Eye (tissue), 1 donor: ENCODE measurements around the gene ZNF410.
"Not testable (repeated sequence)": the region's sequence is repeated elsewhere in the genome, so short reads cannot be mapped to it uniquely, and the experiment has no call there.

ENCODE experiments used
- DNase-seq: peaks from one replicate; pipeline ENCODE4 v3.0.0-alpha.2; 2015

Gene ZNF410

DNA sequence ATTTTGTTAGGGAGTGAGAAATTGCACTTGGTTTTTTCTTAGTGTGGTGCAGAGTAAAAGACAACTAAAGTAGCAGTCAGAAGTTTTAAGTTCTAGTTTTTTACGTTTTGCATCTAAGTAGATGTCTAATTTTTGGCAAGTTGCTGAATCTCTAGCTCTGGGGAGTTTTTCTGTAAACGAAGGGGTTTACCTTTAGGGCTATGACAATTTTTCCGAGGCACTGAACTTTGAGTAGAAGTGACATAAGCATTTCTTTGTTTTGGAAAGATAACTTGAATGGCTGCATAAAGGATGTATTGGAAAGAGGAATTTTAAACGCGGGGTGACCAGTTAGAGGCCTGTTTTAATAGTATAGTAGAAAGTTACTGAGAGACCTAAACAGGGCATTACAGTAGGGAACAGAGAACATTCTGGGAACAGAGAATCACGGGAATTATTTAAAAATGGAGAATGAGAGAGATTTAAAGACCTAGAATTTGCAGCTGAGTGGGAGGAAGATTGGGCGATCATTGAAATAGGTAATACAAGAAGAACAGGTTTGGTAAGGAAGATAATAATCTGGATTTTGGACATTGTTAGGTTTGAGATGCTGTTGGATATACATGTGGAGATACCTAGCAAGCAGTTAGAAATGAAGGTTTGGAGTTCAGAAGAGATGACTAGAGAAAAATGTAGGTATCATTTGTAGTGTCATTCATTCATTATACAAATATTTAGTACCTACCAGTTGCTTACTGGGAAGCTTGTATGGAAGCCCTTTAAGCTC lies 1.2 kb downstream of the ZNF410 start:
- peak; percentile 1 for DNase-seq

DNA sequence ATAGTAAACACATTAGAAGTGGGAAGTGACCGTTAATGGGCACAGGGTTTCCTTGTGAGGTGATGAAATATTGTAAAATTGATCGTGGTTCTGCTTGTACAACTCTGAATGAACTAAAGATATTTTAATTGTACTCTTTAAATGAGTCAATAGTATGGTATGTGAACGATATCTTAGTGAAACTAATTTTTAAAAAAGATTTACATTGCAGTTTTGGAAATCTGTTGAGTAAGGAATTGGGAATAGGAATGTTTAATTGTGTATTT lies 1.7 kb downstream of the ZNF410 start:
- no peak for DNase-seq

DNA sequence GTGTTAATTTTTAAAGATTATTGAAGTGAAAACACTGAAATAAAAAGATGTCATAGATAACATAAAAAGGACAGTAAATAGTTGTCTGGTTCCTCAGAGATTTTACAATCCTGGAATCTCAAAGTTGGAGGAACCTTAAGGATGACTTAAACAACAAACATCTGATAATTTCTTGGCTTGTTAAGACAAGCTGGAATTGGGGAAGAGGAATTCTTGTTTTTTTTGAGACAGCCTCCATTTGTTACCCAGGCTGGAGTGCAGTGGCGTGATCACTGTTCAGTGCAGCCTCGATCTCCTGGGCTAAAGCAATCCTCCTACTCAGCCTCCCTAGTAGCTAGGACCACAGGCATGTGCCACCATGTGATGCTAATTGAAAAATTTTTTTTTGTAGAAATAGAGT lies 2.3 kb downstream of the ZNF410 start:
- DNase-seq: no peak

DNA sequence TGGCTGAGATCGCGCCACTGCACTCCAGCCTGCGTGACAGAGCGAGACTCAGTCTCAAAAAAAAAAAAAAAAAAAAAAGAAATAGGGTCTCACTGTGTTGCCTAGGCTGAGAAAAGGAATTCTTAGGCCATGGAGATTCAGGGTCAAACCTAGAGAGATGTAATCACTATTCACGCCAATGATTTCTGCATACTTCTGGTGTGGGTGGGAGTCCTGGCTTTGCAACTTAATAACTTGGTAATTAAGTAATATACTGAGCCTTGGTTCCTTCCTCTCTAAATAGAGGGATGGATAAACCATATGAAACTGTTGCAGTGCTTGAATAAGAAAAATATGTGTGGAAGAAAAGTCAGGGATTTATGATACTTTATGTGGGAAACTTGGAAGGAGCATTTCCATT lies 2.7 kb downstream of the ZNF410 start:
- DNase-seq: no peak

DNA sequence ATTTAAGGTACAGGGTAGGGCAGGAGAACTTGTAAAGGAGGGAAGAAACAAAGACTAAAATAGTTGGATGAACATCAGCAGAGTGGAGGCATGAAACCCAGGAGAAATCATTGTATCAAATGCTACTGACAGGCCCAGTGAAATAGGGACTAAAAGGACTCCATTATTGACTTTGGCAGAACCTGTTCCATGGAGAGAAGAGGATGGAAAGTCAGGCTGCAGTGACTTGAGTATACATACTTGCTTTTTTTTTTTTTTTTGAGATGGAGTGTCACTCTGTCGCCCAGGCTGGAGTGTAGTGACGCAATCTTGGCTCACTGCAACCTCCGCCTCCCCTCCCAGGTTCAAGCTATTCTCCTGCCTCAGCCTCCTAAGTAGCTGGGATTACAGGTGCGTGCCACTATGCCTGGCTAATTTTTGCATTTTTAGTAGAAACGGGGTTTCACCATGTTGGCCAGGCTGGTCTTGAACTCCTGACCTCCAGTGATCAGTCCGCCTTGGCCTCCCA lies 7.6 kb downstream of the ZNF410 start:
- DNase-seq: not testable (repeated sequence)

DNA sequence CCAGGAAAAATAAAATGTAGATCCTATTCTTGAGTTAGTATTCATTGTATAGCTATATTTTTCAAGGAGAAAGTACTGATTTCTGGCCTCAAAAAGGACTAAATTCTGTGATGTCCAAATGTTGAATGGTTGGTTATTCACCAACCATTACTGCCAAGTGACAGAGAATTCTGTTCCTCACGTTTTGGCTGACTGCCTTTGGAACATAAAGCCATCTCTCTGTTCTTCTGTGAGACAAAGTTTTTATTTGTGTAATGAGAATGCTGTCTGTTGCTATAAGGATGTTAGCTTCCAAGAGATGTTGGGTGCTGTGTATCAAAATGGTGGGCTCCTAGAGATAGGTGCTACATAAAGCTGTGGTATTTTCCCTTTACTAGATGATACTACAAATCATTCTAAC lies 9.3 kb downstream of the ZNF410 start:
- no peak for DNase-seq

DNA sequence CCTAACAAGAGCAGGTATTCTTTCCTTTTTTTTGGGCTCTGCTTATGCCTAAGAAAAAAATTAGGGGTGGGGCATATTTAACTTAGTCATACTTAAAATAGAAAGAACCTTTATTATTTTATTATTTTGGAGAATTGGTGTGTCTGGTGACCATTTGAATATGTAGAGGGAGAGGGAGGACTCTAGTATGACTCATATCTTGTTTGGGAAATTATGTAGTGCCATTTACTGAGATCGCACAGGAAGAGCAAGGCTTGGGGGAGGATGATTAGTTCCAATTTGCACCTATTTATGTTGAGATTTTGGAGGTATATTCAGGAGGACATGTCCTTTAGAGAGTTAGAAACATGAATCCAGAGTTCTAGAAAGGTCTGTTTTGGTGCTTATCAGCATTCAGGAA lies 9.9 kb downstream of the ZNF410 start:
- DNase-seq: no peak

DNA sequence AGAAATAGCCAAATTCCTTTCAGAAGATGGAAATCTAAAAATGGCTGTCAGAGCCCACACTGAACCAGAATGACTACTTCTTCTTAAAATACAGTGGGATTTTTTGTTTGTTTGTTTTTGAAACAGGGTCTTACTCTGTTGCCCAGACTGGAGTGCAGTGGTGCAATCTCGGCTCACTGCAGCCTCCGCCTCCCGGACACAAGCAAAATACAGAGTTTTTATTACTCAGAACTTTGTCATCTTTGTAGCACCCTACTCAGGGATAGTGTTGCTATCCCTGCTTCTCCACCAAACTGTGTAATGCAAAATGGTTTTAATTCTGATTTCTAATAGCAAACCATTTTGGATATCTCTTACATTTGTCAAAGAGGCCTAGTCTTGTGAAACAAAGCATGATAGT lies 16.4 kb downstream of the ZNF410 start:
- no peak for DNase-seq

DNA sequence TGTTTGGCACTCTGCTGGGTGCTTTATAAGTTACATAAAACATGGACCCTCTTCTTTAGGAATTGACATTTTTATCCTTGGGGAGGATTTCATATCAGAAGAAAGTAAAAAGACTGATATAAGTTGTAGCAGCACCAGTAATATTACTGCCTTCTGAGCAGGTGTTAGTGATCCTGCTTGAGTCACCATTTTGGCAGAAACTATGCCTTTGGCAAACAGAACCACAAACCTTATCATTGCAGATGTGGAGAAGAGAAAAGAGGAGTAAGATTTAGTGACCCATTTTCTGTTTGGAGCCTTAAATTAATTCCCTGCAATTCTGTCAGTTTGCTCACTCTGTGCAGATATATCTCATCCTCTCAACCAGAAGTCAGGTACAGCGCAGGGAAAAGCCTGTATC lies 23.0 kb downstream of the ZNF410 start:
- DNase-seq: no peak

DNA sequence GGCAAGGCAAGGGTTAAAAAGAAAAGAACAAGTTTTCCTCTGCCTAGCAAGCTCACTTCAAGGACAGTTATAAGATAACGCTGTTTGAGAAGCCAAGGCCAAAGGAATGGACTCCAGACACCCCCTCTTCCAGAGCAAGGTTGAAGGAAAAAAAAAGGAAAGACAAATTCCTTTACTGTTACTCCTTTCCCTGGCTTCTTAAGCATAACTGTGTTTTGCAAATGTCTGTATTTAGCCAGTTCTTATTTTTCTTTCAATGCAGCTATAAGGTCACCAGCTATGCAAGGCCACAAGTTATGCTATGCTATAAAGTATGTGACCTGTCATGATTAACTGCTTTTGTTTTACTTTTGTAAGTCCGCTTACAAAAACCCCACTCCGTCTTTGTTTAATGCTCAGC lies 26.6 kb downstream of the ZNF410 start:
- DNase-seq: no peak

DNA sequence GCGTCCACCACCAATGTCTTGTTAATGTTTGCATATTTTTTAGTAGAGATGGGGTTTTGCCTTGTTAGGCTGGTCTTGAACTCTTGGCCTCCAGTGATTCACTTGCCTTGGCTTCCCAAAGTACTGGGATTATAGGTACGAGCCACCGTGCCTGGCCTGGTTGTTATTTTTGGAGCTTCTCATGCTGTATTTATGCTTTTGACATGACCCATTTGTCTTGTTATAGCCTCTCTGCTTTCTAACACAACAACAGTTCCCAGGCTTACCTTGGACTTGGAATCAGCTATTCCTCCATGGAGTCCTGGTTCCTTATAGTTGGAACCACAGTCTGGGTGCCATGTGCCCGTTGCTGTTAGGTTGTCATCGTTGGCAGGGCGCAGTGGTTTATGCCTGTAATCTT lies 29.7 kb downstream of the ZNF410 start:
- DNase-seq: no peak

DNA sequence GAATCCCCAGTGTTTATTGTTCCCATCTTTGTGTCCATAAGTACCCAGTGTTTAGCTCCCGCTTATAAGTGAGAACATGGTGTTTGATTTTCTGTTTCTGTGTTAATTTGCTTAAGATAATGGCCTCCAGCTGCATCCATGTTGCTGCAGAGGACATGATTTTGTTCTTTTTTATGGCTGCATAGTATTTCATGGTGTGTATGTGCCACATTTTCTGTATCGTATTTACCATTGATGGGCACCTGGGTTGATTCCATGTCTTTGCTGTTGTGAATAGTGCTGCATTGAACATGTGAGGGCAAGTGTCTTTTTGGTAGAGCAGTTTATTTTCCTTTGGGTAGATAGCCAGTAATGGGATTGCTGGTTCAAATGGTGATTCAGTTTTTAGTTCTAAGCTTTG lies 32.8 kb downstream of the ZNF410 start:
- DNase-seq: not testable (repeated sequence)

DNA sequence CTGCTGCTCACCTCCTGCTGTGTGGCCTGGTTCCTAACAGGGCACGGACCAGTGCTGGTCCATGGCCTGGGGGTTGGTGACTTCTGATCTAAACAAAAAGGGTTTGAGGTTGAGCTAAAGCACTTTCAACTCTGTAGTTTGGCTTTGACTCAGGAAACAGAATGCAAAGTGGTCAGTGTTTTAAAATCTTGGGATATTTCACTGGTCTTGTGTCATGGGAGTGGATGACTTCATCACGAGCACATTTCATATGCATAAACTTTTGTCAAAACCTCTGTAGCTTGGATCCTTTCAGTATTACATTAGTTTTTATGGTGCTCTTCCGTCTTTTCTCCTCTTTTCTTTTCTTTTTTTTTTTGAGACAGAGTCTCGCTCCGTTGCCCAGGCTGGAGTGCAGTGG lies 37.7 kb downstream of the ZNF410 start:
- no peak for DNase-seq

DNA sequence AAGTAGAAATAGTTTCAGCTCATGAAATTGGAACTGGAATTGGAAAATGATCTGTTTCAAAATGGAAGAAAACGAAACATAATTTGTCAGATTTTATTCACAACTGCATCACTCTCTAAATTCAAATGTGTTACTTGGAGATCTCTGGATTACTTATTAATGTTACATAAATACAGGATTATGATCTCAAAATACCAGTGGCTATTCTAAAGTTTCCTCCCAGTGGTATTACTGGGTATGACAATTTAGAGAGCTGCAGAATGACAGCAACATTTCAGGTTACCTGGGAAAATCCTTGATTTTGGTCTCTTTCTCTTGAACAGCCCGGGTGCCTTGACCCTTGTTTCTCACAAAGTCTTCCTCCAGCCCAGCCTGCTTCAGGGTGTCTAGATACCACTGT lies 49.0 kb downstream of the ZNF410 start:
- peak; percentile 14 for DNase-seq

DNA sequence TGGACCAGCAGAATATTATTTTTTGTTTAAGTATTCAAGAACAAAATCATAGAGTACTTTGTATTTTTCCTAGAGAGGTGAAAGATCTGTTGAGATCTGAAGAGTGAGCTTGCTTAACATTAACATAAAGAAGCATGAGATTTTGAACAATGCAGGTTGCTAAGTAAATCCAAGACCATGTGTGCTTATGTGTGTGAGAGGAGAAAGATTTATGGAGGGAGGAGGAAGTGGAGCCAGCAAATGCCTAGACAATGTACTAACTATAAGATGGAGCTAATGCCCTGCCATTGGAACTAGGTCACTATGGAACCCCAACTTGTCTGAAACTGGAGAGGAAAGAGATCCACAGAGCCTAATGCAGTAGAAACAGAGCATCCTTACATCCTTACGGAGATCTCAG lies 49.9 kb downstream of the ZNF410 start:
- DNase-seq: no peak

DNA sequence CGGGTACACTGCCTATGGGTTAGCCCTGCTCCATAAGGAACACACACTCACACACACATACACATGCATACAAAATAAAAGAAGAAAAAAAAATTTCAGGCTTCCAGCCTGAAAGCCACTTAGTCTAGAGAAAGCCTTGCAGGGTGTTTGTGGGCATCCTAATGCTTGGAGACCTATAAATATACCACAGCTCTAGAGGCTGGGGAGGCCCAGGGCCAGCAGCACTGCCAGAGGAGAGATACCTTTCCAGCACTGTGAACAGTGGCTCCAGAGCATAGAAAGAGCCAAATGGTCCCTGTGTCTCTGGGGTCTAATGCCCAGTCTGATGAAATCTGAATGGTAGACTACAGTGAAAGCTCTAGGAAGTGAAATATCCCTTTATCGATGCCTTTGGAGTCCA lies 50.4 kb downstream of the ZNF410 start:
- no peak for DNase-seq

DNA sequence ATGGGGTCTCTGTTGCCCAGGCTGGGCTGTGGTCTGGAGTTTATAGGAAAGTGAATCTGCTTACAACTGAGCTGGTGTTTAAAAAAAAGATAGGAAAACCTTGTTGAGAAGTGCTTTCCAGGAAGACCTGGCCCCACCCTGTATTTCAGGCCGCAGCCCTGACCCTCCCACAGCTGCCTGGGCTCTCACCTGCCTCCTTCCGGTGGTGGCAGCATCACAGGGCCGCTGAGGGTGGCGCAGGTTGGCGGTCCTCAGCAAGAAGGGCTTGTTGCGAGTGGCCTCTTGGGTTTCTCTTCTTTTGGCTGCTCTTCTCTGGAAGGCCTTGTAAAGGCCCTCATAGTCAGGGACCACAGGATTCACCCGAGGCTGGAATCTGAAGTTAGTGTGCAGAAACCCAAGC lies 55.5 kb downstream of the ZNF410 start:
- no peak for DNase-seq

DNA sequence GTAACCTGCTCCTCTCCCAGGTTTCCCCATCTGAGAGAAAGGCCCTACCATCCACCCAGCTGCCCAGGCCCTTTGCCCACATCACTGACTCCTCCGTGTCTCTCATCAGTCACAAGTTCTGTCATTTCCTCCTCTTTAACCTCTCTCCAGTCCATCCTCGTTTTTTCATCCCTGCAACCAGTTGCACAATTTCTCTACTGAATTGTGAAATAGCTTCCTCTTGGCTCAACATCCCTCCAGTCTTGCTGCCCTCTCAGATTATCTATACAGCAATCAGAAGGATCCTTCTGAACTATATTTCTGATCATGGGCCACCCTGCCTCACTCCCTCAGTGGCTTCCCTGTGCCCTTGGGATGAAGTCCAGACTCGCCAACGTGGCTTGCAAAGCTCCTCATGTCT lies 56.4 kb downstream of the ZNF410 start:
- DNase-seq: no peak

DNA sequence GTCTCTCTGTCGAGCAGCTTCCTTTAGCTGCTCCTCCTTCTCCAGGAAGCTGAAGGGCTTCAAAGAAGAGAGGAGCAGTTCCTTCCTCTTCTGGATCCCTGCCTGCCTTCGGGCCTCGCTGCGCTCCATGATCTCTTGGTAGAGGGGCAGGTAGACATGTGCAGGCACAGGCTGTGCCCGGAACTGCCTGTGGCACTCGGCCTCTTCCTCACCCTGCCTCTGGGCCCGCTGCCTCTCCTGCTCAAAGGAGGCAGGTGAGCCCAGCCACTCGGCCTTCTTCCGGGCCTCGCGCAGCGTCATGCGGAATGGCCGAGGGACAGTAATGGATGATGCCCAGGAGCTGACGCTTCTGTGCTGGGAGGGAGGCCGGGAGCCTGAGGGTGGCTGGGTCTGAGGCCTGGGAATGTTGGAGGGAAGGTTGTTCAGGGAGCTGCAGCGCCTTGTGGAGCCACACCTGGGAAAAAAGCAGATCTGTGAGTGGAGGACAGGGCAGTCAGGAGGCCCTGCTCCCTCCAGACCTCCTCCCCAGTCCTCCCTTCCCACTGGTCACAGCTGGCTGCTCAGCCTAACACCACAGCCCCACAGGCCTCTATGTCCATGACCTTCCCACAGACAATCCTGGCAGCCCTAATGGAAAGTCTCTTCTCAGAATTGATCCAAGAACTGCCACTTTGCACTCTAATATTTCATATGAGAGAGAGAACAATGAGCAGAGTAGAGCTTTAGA lies 57.9 kb downstream of the ZNF410 start:
- no peak for DNase-seq

DNA sequence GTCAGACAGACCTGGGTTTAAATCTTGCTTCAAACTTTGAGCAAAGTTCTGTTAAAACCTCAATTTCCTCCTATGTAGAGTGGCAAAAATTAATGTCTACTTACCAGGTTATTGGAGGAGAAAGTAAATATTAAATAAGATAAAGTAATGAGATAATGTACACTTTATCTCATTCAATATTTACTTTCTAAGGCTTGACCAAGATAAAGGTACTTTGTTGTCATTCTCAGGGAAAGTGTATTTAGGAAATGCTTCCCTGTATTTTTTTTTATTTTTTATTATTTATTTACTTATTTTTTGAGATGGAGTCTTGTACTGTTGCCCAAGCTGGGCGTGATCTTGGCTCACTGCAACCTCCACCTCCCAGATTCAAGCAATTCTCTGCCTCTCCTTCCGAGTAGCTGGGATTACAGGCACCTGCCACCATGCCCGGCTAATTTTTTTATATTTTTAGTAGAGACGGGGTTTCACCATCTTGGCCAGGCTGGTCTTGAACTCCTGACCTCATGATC lies 58.6 kb downstream of the ZNF410 start:
- no peak for DNase-seq

DNA sequence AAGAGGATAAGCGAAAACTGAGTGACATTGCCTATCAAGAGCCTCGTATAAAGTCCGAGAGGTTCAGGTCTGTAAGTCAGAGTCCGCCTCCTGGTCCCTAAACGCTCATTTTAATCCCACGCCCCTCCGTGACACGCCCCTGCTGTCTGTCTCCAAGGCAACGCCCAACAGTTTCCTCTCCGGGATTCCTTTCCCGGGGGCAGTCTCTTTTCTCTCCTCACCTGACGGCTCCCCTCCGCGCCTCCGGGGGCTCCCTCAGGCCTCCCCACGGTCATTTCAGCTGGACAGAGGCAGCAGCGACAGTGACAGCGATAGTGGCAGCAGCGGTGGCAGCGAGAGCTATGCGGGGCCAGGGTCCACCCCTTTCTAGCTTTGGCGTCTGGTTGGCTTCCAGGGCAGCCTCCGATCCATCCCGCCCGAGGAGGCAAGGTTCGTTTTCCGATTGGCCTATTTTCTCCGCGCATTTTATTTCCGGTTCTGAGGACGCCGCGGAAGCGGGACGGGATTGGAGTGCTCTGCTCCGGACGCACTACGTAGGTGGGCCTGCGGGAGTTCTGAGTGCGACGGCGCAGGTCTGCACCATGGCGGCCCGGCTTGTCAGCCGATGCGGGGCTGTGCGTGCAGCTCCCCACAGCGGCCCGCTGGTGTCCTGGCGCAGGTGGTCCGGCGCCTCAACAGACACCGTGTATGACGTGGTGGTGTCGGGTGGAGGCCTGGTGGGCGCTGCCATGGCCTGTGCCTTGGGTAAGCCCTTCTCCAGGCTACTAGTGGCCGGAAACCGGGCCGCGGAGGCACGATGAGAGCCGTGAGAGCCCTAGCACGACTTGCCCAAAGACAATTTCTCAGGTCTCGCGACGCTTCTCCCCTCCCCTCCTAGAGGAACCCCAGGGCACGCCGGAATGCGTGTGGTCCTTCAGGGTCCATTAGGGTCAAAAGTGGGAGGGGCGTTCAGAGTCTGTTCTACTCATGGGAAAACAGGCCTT lies 63.4 kb downstream of the ZNF410 start, which contains the start of the genes COQ6 and FAM161B:
TSS of gene COQ6 (plus strand) at position 551 of the 983 bp plus-strand sequence. CDS start at position 582, 31 bp downstream.
TSS of gene FAM161B (minus strand) at position 343 of the 983 bp plus-strand sequence. CDS start at position 275, 68 bp downstream.
- DNase-seq: peak; percentile 99

DNA sequence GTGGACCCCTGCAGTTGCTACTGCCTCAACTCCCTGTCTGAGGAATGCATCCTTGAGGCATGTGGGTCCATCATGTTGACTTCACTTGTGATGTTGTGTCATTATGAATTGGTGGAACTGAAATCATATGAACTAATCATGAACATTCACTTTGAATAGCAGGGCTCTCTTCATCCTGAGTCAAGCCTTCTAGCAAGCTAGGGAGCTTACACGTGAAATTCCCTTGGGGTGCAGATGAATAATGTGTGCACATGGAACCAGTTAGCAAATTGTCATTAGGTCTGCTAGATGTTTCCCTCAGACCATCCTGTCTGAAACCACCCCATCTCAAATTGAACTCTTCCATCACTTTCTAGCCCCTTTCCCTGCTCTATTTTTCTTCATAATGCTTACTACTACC lies 67.1 kb downstream of the ZNF410 start:
- DNase-seq: no peak

DNA sequence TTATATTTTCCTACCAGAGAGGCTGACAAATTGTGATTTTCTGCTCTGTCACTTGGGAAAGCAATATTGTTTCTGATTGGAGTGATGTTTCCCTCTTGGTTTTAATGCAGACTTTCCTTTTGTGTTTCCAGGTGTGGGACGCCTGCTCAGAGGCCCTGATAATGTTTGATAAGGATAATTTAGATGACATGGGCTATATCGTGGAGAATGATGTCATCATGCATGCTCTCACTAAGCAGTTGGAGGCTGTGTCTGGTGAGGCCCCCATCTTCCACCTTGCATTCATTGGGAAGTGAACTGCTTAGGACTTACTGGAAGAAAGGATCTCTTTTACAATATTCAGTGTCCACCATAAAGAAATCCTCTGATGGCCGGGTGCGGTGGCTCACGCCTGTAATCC lies 69.0 kb downstream of the ZNF410 start:
- no peak for DNase-seq
